Activated CD8-positive, alpha-beta memory T cell treated with anti-CD3 and anti-CD28 coated beads, Interleukin-2, amount 10 ng/mL, durations not matched to agents 7 days and 5 days (primary cell): ENCODE measurements around the gene BRME1. TPM values are rescaled to one million over a fixed set of nuclear protein-coding genes. Genes with fewer than 3 reads are reported as not detected.

Experiments
- ATAC-seq: fragments of 150-1000 bp; cut with Tn5 transposase; one replicate; pipeline ENCODE4 v1.10.0; 2021; ENCODE audit warnings: moderate library complexity
- CTCF ChIA-PET: fragments of 350-600 bp; sonication (Branson Sonifier 250); formaldehyde crosslinking; loops from one replicate; lab custom pipeline; 2021; ENCODE audit warnings: antibody characterized with exemption; lab: Charles Lee
- DNase-seq: peaks from one replicate; pipeline ENCODE4 v3.0.0-alpha.2; 2020
- H3K27ac Mint-ChIP-seq: one replicate; pipeline ENCODE4 v1.8.0; 2021; ENCODE audit warnings: mild to moderate bottlenecking, mixed read lengths
- H3K27me3 Mint-ChIP-seq: one replicate; pipeline ENCODE4 v1.8.0; 2021; ENCODE audit warnings: mixed read lengths
- H3K36me3 Mint-ChIP-seq: one replicate; pipeline ENCODE4 v1.8.0; 2021; ENCODE audit warnings: mild to moderate bottlenecking, mixed read lengths
- H3K4me1 Mint-ChIP-seq: one replicate; pipeline ENCODE4 v1.8.0; 2021; ENCODE audit warnings: mixed read lengths
- H3K4me3 Mint-ChIP-seq: one replicate; pipeline ENCODE4 v1.8.0; 2021; ENCODE audit warnings: mild to moderate bottlenecking, moderate library complexity, mixed read lengths
- H3K9me3 Mint-ChIP-seq: one replicate; pipeline ENCODE4 v1.8.0; 2022; ENCODE audit warnings: low read depth, mixed read lengths
- total RNA-seq, 2 experiments: library from RNA; stranded (reverse); gene quantifications; one replicate each; pipeline ENCODE4 v1.2.3, GENCODE V29; 2021

The BRME1 gene
- total RNA-seq, 2 experiments from 2014 or later = 4.1 to 4.4 TPM

DNA sequence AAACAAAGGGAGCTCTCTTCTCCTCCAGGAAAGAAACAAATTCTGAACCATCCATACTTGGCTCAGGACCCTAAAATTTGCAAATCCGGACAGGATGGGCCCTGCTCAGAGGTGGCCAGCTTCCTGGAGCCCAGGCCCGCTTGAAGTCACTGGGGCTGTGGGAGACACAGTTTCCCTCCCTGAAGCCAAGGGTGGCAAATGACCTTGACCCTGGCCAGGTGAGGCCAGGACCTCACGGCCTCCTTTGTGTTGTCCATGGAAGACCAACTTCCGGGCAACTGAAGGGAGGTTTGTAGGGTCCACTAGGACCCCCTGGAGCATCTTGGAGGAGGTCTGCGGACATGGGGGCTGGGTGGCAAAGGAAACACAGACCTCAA, 23.5 kb downstream of the BRME1 start:
- Mint-ChIP-seq H3K36me3 (no peaks in the 10 kb centered on the region), H3K27ac (peak overlapping the region; percentile 82), H3K4me3 (no peak overlapping the region), H3K9me3 (no peaks in the 10 kb centered on the region), H3K4me1 (peaks cover 56% of the 10 kb centered on the region), H3K27me3 (peaks cover 9% of the 10 kb centered on the region)
- ATAC-seq = no peak
- no peak for DNase-seq
- CTCF ChIA-PET = interaction anchor here (0.8 to 11.4 kb wide), 16 partner anchors 20 to 466 kb away, joined by 3 to 153 read pairs (median 12); partner anchors contain the start of genes ASF1B, DCAF15, IL27RA and MISP3

DNA sequence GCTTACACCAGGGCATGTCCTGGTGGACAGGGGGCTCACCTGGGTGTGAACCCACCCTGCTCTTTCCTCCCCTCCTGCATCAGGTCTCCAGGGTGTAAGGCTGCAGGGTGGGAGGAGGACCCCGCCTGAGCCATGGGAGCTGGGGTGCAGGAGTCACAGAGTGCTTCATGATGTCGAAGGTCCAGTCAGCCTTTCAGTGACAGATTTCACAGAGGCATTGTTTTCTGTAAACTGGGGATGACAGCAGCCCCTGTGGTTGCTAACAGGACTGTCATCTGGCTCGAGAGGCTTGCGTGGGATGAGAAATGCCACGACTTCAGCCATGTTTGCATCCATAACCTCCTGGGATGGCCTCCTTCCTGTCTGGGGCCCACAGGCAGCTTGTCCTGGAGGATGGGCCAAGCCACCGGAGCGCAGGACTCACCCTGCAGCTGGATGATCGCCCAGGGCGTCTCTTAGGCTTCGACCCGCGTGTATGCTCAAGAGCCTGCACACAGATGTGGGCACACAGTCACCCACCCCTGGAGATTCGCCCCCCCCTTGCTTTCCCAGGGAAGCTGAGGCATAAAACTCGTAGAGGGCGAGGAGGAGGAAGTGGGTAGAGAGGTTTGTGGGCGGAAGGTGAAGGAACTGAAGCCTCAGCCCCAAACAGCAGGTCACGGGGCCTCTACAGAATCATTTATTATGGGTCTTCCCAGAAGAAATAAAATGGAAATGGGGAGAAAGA, 24.1 kb downstream of the BRME1 start:
- Mint-ChIP-seq H3K27ac (peak overlapping the region; percentile 82), H3K4me3 (peak overlapping the region; percentile 40), H3K27me3 (peaks cover 9% of the 10 kb centered on the region), H3K36me3 (no peaks in the 10 kb centered on the region), H3K9me3 (no peaks in the 10 kb centered on the region), H3K4me1 (peaks cover 50% of the 10 kb centered on the region)
- CTCF ChIA-PET = interaction anchor here (0.8 to 11.4 kb wide), 21 partner anchors 19 to 539 kb away, joined by 3 to 153 read pairs (median 11); partner anchors contain the start of genes ASF1B, DCAF15, IL27RA and MISP3
- DNase-seq (peak; percentile 82), ATAC-seq (no peak)

DNA sequence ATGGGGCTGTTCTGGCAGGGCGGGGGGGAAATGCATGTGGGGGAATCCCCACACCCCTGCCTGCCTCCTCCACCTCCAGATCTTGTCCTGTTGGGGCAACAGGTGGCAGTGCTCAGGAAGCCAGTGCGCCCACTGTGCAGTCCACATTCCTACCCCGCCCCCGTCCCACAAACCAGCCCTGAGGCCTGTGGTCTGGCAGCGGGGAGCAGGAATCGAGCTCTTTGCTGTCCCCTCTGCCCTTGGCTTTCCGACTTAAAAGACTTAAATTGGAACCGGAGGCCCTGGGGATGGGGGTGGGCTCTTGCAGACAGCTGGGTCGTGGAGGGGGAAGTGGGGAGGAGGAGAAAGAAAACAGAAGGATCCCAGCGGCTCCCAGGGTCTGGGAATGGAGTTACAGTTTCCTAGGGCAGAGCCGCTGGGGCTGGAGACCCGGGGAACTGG, 24.6 kb downstream of the BRME1 start:
- ATAC-seq (no peak), DNase-seq (peak; percentile 61)
- peaks cover 9% of the 10 kb centered on the region for H3K27me3 Mint-ChIP-seq
- H3K4me1 Mint-ChIP-seq = peaks cover 44% of the 10 kb centered on the region
- H3K36me3 Mint-ChIP-seq = no peaks in the 10 kb centered on the region
- H3K27ac Mint-ChIP-seq = peak overlapping the region; percentile 82
- CTCF ChIA-PET = interaction anchor here (0.6 to 11.4 kb wide), 25 partner anchors 19 to 539 kb away, joined by 3 to 153 read pairs (median 6); partner anchors contain the start of genes ASF1B, DCAF15, IL27RA and MISP3
- H3K9me3 Mint-ChIP-seq = no peaks in the 10 kb centered on the region
- H3K4me3 Mint-ChIP-seq = no peak overlapping the region

DNA sequence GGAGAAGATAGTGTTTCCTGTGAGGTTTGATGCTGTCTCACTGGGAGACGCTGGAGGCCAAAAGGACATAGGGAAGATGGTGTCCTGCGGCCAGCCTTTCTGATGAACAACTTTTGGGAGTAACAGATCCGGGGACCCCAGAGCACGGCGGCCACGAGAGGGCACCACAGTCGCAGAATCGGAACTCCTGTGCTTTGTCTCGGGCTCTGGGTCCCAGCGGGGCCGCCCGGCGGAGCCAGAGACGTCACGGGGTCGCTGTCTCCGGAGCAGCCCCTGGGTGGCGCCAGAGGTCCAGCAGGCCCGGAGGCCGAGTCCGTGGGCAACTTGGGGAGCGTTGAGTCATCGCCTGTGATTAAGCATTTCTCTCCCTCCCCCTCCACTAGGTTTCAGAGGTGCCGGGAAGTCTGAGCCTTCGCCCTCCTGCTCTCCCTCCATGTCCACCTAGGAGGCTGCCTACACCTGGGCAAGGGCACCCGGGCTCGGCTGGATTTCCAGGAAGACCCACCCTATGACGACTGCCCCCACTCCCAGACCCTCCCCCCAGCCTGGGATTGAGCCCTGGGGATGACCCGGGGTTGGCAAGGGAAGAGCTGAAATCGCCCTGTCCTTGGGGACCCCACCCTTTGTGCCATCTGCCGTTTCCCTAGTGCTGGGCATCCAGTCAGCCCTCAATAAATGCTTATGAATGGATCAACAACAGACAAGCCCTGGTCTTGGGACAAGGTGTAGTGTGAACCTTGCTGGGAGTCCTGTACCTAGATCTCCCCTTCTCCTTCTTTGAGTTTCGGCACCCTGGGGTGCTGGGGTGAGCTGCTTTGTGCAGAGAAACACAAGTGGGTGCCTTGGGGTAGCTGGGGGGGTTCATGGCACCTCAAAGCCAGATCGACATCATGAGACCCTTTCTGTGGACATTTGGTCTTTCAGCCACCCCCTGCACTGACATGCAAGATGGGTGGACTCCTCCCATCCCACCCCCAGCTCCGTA, 25.6 kb downstream of the BRME1 start:
- H3K4me3 Mint-ChIP-seq = peak overlapping the region; percentile 25
- no peaks in the 10 kb centered on the region for H3K36me3 Mint-ChIP-seq
- H3K27me3 Mint-ChIP-seq = peaks cover 9% of the 10 kb centered on the region
- H3K4me1 Mint-ChIP-seq = peaks cover 37% of the 10 kb centered on the region
- H3K9me3 Mint-ChIP-seq = no peaks in the 10 kb centered on the region
- CTCF ChIA-PET = interaction anchor here (0.6 to 11.4 kb wide), 40 partner anchors 10 to 540 kb away, joined by 3 to 153 read pairs (median 4); partner anchors contain the start of genes ASF1B, DCAF15, IL27RA and MISP3
- ATAC-seq = peak; percentile 98
- H3K27ac Mint-ChIP-seq = peak overlapping the region; percentile 70
- peak; percentile 99 for DNase-seq

DNA sequence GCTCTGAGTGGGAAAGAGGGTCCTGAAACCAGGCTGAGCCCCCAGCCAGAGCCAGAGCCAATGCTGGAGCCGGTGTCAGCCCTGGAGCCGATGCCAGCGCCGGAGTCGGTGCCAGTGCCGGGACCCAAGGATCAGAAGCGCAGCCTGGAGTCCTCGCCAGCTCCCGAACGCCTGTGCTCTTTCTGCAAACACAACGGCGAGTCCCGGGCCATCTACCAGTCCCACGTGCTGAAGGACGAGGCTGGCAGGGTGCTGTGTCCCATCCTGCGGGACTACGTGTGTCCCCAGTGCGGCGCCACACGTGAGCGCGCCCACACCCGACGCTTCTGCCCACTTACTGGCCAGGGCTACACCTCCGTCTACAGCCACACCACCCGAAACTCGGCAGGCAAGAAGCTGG, 28.6 kb downstream of the BRME1 start:
- DNase-seq (no peak), ATAC-seq (no peak)
- Mint-ChIP-seq H3K4me3 (no peak overlapping the region), H3K36me3 (no peaks in the 10 kb centered on the region), H3K27me3 (peaks cover 2% of the 10 kb centered on the region), H3K9me3 (no peaks in the 10 kb centered on the region), H3K4me1 (peaks cover 26% of the 10 kb centered on the region), H3K27ac (no peak overlapping the region)
- CTCF ChIA-PET = interaction anchor here (0.8 to 6.0 kb wide), 5 partner anchors 16 to 260 kb away, joined by 3 to 46 read pairs (median 3); no protein-coding TSS in a partner anchor

DNA sequence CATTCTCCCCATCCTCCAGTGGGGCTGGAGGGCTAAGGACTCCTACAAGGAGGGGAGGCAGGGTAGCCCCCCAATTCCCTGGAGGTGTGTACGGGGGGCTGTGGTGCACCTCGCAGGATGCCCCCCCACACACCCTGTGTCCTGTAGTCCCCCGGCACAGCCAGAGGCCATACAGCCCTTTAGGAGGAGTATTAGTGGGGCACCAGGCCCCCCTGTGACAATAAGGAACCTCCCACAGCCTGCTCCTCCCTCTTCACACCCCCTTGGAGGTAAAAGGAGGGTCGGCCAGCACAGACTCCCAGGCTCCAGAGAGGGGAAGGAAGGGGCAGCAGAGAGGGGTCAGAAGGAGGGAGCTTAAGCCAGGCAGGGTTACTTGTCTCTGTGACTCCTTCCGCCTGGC, 29.1 kb downstream of the BRME1 start, which contains the start of gene NANOS3:
TSS of gene NANOS3 (plus strand) at position 301 of the 400 bp plus-strand sequence. CDS start 115 bp downstream, outside the sequence.
- Mint-ChIP-seq H3K27ac (no peak within 1 kb of the TSS), H3K27me3 (peaks cover 4% of the 10 kb centered on the region), H3K36me3 (no peaks in the 10 kb centered on the region)

DNA sequence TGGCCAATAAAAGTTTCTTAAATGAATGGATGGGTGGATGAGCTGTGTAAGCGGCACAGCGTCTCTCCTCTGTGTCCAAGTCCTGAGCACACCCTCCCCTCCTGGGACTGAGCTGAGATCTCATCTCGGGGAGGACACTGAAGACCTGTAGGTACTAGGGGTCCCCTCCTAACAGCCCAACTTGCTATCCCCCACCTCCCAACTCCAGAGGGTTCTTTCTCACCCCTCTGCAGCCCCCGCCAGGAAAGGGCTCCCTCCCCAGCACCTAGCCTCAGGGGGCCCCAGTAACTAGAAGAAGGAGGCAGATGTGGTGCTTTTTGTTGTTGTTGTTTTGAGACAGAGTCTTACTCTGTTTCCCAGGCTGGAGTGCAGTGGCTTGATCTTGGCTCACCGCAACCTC, 30.1 kb downstream of the BRME1 start:
- Mint-ChIP-seq H3K27ac (no peak overlapping the region), H3K9me3 (no peaks in the 10 kb centered on the region), H3K27me3 (peaks cover 4% of the 10 kb centered on the region), H3K36me3 (no peaks in the 10 kb centered on the region), H3K4me3 (no peak overlapping the region), H3K4me1 (peaks cover 12% of the 10 kb centered on the region)
- no peak for DNase-seq
- ATAC-seq = no peak
- CTCF ChIA-PET = interaction anchor here (0.9 to 2.0 kb wide), 5 partner anchors 14 to 260 kb away, joined by 3 to 6 read pairs (median 5); partner anchors contain the start of genes ASF1B and MISP3

More for the DNA sequence above, 29.1 kb downstream of the BRME1 start, which contains the start of gene NANOS3:
- Mint-ChIP-seq H3K9me3 (no peaks in the 10 kb centered on the region), H3K4me1 (peaks cover 22% of the 10 kb centered on the region), H3K4me3 (no peak within 1 kb of the TSS)
- ATAC-seq = no peak
- no peak for DNase-seq
- CTCF ChIA-PET = interaction anchor here (0.9 to 2.0 kb wide), 3 partner anchors 15 to 198 kb away, joined by 3 to 5 read pairs (median 3); partner anchors contain the start of gene MISP3

DNA sequence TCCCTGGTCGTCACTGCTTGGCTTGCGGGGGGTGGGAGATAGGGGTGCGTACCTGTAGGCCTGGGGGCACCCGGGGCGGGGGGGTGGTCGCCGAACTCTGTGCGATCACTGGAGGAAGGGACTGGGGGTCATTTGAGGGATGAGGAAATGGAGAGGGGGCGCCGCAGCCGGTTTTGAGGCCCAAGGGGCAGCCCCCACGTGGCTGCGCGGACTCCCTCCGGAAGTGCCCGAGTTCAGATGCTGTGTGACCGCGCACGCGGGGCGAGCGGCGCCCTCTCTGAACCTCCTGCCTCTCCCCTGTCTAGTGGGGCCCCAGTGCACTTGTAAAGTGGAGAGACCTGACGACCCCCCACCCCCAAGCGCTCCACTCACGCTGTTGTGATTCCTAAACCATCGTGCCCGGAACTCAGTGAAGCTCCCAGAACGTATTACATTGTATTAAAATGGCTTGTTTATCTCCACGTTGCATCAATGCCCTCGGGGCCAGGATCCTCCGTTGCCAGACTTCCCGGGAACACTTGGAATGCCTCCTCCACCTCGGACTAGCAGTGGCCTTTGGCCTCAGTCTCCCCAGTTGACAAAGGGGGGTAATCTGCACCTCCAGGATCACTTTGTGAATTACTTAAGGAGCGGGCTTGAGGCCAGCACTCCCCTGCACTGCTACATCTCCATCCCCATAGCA, 31.9 kb downstream of the BRME1 start:
- no peaks in the 10 kb centered on the region for H3K9me3 Mint-ChIP-seq
- CTCF ChIA-PET = interaction anchor here (2.3 to 2.5 kb wide), 2 partner anchors 11 to 90 kb away, joined by 6 to 18 read pairs; no protein-coding TSS in a partner anchor

DNA sequence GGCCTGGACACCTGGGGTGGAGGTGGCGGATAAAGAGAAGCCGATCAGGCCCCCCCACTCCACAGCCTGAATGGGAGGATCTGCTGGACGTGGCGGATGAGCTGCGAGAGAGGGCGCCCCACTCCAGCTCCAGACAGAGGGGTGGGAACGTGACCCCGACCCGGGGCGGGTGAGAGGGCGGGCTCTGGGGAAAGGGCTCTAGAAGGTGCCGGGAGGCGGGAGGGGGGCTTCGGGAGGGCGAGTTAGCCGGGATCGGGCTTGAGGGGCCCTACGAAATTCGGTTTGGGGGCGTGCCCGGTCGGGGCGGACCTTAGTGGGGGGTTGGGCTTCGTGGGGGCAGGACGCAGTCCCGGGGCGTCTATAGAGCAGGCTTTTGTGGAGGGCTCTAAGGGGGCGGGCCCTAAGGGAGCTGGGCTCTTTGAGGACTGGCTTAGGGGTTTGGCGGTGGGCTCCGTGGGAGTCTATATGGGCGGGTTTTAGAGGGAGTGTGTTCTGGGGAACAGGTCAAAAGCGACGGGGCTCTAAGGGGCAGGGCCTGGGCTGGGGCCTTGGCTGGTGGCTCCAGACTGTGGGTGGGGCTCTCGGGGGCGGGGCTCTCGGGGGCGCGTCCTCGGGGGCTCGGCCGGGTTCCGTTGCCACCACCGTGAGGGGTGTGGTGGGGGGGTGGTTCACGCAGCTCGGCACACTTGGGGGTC, 33.1 kb downstream of the BRME1 start:
- peak; percentile 61 for DNase-seq
- H3K4me1 Mint-ChIP-seq = peaks cover 2% of the 10 kb centered on the region
- peak overlapping the region; percentile 48 for H3K4me3 Mint-ChIP-seq
- H3K36me3 Mint-ChIP-seq = no peaks in the 10 kb centered on the region
- H3K27me3 Mint-ChIP-seq = peaks cover 4% of the 10 kb centered on the region
- peak; percentile 84 for ATAC-seq
- CTCF ChIA-PET = interaction anchor here (0.9 to 2.5 kb wide), 7 partner anchors 10 to 242 kb away, joined by 3 to 18 read pairs (median 5); no protein-coding TSS in a partner anchor
- no peaks in the 10 kb centered on the region for H3K9me3 Mint-ChIP-seq
- H3K27ac Mint-ChIP-seq = no peak overlapping the region

More for the DNA sequence above, 31.9 kb downstream of the BRME1 start:
- H3K27ac Mint-ChIP-seq = no peak overlapping the region
- no peak overlapping the region for H3K4me3 Mint-ChIP-seq
- peaks cover 4% of the 10 kb centered on the region for H3K27me3 Mint-ChIP-seq
- DNase-seq (no peak), ATAC-seq (no peak)
- H3K4me1 Mint-ChIP-seq = peaks cover 2% of the 10 kb centered on the region
- no peaks in the 10 kb centered on the region for H3K36me3 Mint-ChIP-seq

DNA sequence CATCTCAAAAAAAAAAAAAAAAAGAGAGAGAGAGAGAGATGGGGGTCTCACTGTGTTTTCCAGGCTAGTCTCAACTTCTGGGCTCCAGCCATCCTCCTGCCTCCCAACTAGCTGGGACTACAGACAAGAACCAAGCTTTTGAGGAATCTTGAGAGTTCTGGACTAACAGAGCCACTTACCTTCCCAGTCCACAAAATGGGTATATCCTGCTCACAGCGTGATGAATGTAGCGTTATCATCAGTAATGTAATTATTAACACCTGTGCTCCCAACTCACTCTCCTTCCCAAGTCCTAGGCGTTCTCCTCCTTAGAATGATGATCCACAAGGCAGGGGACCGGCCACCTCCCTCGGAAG, 33.6 kb downstream of the BRME1 start:
- ATAC-seq = no peak

DNA sequence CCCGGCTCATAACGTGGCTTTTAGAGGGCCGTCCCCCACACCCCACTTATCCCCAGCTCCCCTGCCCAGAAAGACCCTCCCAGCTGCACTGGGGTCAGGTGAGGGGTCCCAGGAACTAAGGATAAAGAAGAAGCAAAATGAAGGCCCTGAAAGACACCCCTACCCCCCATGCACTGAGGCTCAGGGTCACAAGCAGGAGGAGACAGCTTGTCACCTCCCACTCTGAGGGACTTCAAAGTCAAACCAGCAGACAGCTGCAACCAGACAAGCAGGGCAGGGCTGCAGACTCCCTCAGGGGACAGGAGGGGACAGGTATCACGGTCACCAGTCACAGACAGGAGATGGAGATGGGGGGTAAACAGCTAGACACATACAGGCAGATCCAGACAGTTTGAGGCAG, 35.0 kb downstream of the BRME1 start:
- H3K4me3 Mint-ChIP-seq = no peak overlapping the region

More for the DNA sequence above, 33.6 kb downstream of the BRME1 start:
- peaks cover 2% of the 10 kb centered on the region for H3K4me1 Mint-ChIP-seq
- peaks cover 7% of the 10 kb centered on the region for H3K27me3 Mint-ChIP-seq
- H3K36me3 Mint-ChIP-seq = no peaks in the 10 kb centered on the region
- CTCF ChIA-PET = interaction anchor here (0.9 to 2.5 kb wide), 9 partner anchors 9 to 243 kb away, joined by 3 to 18 read pairs (median 5); no protein-coding TSS in a partner anchor
- DNase-seq = no peak
- no peak overlapping the region for H3K4me3 Mint-ChIP-seq
- no peaks in the 10 kb centered on the region for H3K9me3 Mint-ChIP-seq
- no peak overlapping the region for H3K27ac Mint-ChIP-seq

More for the DNA sequence above, 35.0 kb downstream of the BRME1 start:
- DNase-seq = no peak
- no peaks in the 10 kb centered on the region for H3K36me3 Mint-ChIP-seq
- H3K27me3 Mint-ChIP-seq = peaks cover 14% of the 10 kb centered on the region
- H3K4me1 Mint-ChIP-seq = peaks cover 9% of the 10 kb centered on the region
- H3K27ac Mint-ChIP-seq = no peak overlapping the region
- ATAC-seq = no peak
- CTCF ChIA-PET = interaction anchor here (0.6 to 1.4 kb wide), 6 partner anchors 9 to 234 kb away, joined by 3 to 6 read pairs (median 3); no protein-coding TSS in a partner anchor
- no peaks in the 10 kb centered on the region for H3K9me3 Mint-ChIP-seq
